HG03558 (cell line): ENCODE measurements around the gene HOXA10.

Experiments used
- ATAC-seq: cut with Tn5 transposase; IDR thresholded peaks from one replicate; pipeline ENCODE4 v1.9.1; 2021; ENCODE audit warnings: moderate number of reproducible peaks; ENCODE audit not compliant: unreplicated experiment; ENCODE audit errors: extremely low read depth

Gene HOXA10

GRCh38 chr7:27173956-27174873 lies at the start of gene HOXA10:
TSS of gene HOXA10 (minus strand) at chr7:27174320. CDS start at chr7:27174306, 14 bp downstream.
- no peak for ATAC-seq

GRCh38 chr7:27221201-27221797 lies 47.2 kb upstream of the HOXA10 start:
- ATAC-seq, result no peak

DNA sequence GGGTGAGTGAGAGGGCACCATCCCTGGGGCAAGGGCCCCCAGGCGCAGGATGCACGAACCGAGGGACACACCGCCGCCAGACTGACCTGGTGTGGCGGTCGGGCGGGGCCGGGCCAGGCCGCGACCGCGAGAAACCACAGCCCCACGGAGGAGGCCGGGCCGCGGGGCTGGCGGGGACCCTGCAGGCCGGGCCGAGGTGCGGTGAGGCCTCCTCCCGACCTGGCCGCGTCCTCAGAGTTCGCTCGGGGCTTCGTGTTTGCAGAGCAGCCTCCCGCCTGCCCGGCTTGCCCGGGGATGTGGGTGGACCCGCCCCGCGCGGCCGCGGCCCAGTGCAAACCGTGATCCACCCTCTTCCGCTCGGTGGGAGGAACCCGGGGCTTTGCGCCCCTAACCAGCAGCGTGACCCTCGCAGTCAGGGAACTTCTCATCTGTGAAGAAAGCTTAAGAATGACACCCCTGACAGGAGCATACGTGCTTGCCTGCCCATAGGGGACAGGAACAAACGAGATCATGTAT lies 46.4 kb upstream of the HOXA10 start:
- ATAC-seq, result no peak

DNA sequence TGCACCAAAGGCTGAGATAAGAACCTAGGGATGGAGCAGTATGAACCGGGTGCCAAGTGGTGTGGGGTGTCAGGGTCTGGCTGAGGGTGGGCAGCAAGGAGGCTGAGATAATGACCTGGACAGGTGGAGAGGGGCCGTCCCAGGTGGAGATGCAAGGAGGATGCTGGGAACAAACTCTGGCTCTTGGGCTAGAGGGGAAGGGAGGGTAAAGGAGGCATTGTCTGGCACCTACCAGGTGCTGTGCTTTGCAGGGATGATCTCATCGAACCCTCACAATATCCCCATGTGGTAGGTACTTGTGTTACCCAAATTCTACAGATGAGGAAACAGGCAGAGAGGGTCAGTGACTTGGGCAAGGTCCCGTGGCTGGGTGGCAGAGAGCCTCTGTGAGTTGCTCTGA lies 45.7 kb upstream of the HOXA10 start:
- no peak for ATAC-seq

DNA sequence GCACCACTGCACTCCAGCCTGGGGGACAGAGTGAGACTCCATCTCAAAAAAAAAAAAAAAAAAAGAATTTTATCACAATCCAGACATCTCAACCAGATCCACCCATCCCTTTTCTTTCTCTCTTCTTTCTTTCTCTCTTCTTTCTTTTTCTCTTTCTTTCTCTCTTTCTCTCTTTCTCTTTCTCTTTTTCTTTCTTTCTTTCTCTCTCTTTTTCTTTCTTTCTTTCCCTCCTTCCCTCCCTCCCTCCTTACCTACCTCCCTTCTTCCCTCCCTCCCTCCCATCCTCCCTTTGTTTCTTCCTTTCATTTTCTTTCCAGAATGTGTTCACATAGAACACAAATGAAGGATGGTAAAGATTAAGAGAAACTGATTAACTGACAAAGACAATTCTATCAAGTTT lies 43.8 kb upstream of the HOXA10 start:
- ATAC-seq, result no peak

GRCh38 chr7:27215356-27215755 lies 41.2 kb upstream of the HOXA10 start:
- ATAC-seq, result no peak

GRCh38 chr7:27214239-27214950 lies 40.3 kb upstream of the HOXA10 start:
- ATAC-seq, result no peak

DNA sequence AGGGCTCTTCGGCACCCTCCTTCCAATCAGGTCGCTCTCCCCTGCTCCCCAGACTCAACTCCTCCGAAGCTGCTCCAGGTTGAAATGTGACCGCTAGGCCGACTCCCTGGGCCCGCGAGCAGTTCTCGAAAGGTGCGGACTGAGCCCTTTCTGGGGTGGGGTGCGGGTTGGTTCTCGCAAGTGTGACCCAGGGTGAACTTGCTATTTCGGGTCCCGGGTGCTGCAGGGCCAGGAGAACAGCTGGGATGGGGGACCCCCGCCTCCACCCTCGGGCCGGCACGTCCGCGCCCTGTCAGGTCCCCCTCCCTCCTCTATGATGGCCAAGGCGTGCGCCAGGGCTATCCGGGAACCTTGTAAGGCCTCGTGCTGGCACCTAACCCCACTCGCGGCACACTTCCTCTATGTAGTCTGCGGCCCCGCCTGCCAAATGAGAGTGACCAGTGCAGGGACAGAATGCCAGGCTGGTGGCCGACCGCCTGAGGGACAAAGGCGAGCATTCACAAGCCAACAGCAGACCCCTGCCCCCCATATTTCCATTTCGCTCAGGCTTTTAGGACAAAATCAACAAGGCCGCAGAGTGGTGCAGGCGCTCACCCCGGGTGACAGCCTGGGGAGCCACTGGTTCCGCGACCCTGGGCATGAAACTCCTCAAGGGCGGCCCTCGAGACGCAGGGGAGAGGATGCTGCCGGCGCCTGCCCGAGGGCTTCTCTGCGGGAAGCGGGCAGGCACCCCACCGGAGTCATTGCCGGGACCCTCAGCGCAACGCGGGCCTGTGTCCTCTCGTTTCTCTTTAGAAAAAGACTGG lies 39.5 kb upstream of the HOXA10 start:
- no peak for ATAC-seq

GRCh38 chr7:27212497-27213432 lies 38.6 kb upstream of the HOXA10 start:
- no peak for ATAC-seq

DNA sequence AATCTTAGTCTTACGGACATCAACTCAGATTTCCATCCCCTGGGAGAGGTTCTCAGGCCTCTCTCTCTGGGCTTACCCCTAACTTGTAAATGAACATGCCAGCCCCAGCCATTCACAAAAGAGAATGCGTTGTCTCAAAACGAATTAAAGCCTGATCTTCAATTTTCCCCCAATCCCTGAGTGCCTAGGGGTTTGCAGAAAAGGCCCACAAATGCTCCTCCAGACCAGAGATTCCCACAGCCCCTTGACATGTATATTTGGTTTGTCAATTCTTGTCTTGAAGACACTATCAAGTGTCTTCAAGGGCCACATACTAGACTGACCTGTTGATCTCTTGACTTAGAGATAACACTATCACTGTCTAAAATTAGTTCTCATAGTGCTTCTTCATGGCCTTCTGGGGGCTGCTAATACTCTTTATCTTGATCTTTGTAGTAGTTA lies 37.7 kb upstream of the HOXA10 start:
- no peak for ATAC-seq

- ATAC-seq, result no peak
Measured at GRCh38 chr7:27211084-27211446, 36.9 kb upstream of the HOXA10 start.

DNA sequence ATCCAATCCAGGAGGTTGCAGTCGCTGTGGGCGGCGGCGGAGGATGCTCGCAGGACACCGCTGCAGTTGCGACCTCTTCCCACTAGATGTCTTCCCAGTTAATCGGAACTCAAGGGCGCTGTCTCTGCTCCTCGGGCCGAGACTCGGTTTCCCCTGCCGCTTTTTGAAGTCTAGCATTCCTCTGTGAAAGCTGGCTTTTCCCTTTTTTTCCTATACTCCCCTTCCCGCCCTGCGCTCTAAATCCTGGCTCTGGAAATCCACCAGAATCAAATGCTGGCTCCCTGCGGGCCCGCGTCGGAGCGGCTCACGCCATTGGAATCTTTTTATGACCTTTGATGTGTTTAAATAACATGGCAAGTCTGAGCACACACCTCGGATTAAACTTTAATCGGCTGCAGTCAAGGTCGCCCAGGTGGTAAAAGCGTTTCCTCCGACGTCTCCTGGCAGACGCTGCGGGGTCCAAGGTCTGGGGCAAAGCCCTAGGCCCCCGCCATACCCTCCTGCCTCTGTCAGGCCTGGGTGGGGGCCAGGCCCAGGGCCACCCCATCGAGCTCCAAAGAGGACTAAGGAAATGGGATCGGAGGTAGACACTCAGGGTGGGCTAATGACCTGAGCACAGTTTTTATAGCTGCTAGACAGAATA lies 36.4 kb upstream of the HOXA10 start:
- ATAC-seq, result no peak

GRCh38 chr7:27209933-27210440 lies 35.9 kb upstream of the HOXA10 start:
- no peak for ATAC-seq

GRCh38 chr7:27208998-27209397 lies 34.9 kb upstream of the HOXA10 start:
- no peak for ATAC-seq

- no peak for ATAC-seq
Measured at GRCh38 chr7:27207348-27207985, 33.3 kb upstream of the HOXA10 start.

DNA sequence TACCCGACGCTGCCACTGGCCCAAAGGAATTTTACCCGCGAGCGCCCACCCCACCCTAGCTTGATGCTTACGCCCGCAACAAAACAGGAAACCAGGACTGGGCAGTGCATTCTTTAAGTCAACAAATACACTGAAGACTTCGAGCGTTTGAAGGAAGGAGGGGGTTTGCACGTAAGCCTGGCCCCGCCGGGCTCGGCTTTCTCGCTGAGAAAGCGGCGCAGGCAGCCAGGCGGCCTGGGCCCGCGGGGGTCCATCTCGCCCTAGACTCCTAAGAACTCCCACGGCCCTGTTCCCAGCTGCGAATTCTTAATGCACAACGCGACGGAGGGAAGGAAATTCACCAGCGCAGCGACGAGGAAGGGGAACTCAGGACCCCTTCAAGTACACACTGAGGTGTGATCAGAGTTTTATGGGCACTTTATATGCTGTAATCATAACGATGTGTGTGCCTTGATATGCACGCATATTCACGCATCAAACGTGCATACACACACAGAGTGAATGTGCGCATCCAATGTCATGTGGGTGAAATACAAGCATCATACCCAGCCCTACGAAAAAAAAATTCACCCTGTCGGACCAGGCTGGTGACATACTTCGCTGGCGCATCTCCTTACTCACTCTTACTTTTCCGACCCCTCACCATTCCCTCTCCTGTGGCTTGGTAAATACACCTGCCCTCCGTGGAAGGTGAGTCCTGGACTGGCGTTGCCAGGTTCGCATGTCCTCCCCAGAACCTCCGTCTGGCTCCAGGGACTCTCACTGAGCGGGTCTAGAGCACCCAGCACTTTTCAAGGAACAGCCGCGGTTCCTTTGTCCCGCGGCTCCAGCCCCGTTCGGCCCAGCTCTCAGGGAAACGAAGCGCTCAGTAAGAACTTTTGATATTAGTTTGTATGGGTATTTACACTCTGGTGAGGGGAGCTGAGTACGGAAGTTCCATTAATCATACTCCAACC lies 31.5 kb upstream of the HOXA10 start:
- ATAC-seq, result no peak

DNA sequence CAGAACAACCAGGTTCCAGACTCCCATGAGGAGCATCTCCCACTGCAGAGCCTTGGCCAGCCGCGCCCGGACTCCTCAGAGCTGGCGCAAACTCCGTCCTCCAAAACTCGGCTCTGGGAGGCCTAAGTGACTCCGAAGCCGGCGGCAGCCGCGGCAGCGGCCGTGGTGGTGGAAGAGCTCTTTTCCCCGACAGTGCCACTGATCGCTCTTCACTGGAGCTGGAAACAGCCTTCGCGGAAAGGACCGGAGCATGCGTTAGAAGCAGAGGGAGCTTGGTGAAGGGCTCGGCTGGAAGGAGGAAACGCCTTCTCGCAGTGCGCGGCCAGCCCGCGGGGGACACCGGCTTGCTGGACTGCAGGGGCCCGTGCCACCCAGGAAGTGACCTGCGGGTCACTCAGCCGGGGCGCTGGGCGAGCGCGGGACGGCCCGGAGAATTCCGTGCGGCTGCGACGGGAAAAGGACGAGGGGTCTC lies 30.8 kb upstream of the HOXA10 start:
- ATAC-seq, result no peak
